Smooth muscle cell of the pulmonary artery (primary cell): ENCODE results near the gene OR6K2. TPM values are rescaled to one million over a fixed set of nuclear protein-coding genes. Genes with fewer than 3 reads are reported as not detected.

ENCODE experiments used
- total RNA-seq: library from RNA; depleted of rRNA; stranded (reverse); fragments of >200 nt; gene quantifications from 2 replicates; pipeline ENCODE4 v1.2.3, GENCODE V29; 2014

The OR6K2 gene, protein sequence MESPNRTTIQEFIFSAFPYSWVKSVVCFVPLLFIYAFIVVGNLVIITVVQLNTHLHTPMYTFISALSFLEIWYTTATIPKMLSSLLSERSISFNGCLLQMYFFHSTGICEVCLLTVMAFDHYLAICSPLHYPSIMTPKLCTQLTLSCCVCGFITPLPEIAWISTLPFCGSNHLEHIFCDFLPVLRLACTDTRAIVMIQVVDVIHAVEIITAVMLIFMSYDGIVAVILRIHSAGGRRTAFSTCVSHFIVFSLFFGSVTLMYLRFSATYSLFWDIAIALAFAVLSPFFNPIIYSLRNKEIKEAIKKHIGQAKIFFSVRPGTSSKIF
- not detected in 2 replicates for total RNA-seq

DNA sequence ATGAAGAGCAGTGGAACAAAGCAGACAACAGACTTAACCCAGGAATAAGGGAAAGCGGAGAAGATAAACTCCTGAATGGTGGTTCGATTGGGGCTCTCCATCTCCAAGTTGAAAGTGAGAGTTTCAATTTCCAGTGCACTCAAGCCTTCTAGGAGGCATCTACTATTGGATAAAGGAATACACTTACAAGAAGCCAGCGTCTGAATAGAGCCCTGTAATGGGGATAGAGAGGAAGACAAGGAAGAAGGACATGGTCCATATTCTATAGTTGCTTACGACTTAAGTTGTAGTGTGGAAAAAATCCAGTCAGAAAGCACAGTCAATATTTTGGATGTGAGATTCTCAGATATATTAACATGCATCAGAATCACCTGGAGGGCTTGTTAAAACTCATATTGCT lies at the start of gene OR6K2:
OR6K2 (minus strand) TSS at position 101 of the 400 bp plus-strand sequence; CDS start at position 101, 0 bp downstream.

DNA sequence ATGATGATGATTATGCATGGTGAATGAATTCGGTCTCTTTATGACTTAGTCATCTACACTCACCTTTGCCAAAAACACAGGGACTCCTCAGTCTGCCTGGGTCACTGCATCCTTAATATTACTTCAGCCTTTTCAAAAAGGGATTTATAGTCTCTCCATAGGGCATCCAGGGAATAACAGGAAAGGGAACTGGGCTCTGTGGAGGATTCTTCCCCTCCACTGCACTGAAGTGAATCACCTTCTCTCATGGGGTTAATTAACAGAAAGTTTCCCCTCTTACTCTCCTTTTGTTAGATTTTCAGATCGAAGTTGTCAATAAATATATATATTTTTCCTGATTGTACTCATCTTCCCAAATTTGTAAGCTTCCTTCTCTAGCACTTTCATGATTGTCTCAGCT lies 20.2 kb upstream of the OR6K2 start, which contains the start of gene OR6K3:
OR6K3 (minus strand) TSS at position 101 of the 400 bp plus-strand sequence. CDS start 2,605 bp downstream, outside the sequence.

DNA sequence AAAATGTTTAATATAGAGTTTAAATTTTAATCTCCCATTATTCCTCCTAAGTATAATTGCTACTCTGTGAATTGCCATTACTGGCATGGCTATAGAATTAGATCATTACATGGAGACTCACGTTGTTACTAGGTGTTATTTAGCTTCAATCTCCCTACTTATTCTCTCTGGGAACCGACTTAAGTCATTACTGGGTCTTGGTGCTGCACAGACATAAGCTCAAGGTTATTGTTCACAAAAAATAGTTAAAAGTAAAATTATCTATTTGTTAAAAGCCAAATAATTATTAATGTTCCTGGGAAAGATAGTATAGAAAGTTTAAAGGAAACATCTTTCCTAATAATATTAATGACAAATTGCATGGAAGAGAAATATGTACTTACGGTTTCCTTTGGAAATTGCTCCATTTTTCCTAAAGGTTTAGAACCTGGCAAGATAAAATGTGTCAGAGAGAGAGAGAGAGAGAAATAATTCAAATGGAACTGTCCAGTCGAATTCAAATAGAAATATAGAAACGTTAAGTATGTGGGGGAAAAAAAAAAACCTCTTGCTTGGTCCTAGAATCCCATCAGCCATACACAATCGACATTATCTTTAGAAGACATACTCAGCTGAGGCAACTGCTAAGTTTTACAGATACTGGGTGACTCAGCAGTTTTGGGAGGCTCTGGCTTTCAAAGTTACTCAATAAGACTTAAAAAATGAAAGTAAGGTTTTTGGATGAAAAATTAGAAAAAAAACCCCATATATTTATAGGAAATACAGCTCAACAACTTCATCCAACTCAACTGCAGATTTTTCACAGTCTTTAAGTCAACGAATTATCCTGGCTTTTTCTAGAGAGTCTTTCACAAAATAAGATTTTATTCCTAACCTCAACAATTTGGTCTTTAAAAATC lies 14.1 kb downstream of the OR6K2 start, which contains the start of gene SPTA1:
SPTA1 (minus strand) TSS at position 605 of the 899 bp plus-strand sequence; CDS start at position 407, 198 bp downstream.

Other genes starting within 250 kb of the OR6K2 start
- gene OR10K1, start 238.8 kb downstream of the OR6K2 start, total RNA-seq = not detected in 2 replicates
- gene OR10R2, start 228.4 kb downstream of the OR6K2 start, total RNA-seq = not detected in 2 replicates
- not detected in 2 replicates for gene OR6Y1, start 146.2 kb downstream of the OR6K2 start, total RNA-seq
- gene OR6P1, start 130.1 kb downstream of the OR6K2 start, total RNA-seq = not detected in 2 replicates
- gene OR10X1, start 120.8 kb downstream of the OR6K2 start, total RNA-seq = not detected in 2 replicates
- not detected in 2 replicates for gene OR10Z1, start 95.4 kb downstream of the OR6K2 start, total RNA-seq
- under 0.01 and 0.10 TPM in 2 replicates for gene SPTA1, start 13.9 kb downstream of the OR6K2 start, total RNA-seq
- not detected in 2 replicates for gene OR6K3, start 20.1 kb upstream of the OR6K2 start, total RNA-seq
- not detected in 2 replicates for gene OR6K6, start 54.1 kb upstream of the OR6K2 start, total RNA-seq
- gene OR6N1, start 71.5 kb upstream of the OR6K2 start, total RNA-seq = not detected in 2 replicates
- gene OR6N2, start 80.6 kb upstream of the OR6K2 start, total RNA-seq = not detected in 2 replicates
- not detected in 2 replicates for gene MNDA, start 130.7 kb upstream of the OR6K2 start, total RNA-seq
- gene PYHIN1, start 230.9 kb upstream of the OR6K2 start, total RNA-seq = not detected in 2 replicates